H1 (cell line): ENCODE measurements around the gene DNAH1. TPM values are rescaled to one million over a fixed set of nuclear protein-coding genes. Genes with fewer than 3 reads are reported as not detected.

Experiments
- CTCF ChIA-PET: fragments of 300-600 bp; sonication (Branson Sonifier 250); formaldehyde crosslinking; loops from one replicate; lab custom pipeline; 2021; ENCODE audit not compliant: partially characterized antibody; lab: Charles Lee
- POLR2A ChIA-PET: fragments of 300-600 bp; sonication (Branson Sonifier 250); formaldehyde crosslinking; loops from one replicate; lab custom pipeline; 2021; ENCODE audit warnings: inconsistent platforms; ENCODE audit not compliant: partially characterized antibody; lab: Charles Lee
- DNase-seq, 2 experiments: peaks; one replicate each; pipeline versions ENCODE4 v3.0.0 to v3.0.0-alpha.2; 2010 to 2022; ENCODE audit warnings: low spot score in 2 of 2, low read depth in 1 of 2, mixed read lengths in 1 of 2
- FAIRE-seq: peaks from 2 replicates; lab custom pipeline; 2011; peaks lifted over from hg19 to GRCh38; lab: Jason Lieb, UNC
- H2AFZ ChIP-seq: 2 replicates; pipeline ENCODE4 v1.8.1; 2012; ENCODE audit warnings: low read length, inconsistent platforms
- H2AK5ac ChIP-seq: 2 replicates; pipeline ENCODE4 v1.6.1; 2013; ENCODE audit warnings: low read depth, low read length
- H2BK120ac ChIP-seq: replicated peaks from 2 replicates; pipeline ENCODE3; 2013; ENCODE audit warnings: low read depth, low read length, inconsistent platforms
- H2BK12ac ChIP-seq: 2 replicates; pipeline ENCODE4 v1.6.1; 2013; ENCODE audit warnings: low read depth, low read length
- H2BK15ac ChIP-seq: 2 replicates; pipeline ENCODE4 v1.6.1; 2013; ENCODE audit warnings: low read length
- H2BK20ac ChIP-seq: 2 replicates; pipeline ENCODE4 v1.6.1; 2013; ENCODE audit warnings: low read length
- H2BK5ac ChIP-seq: 2 replicates; pipeline ENCODE4 v1.6.1; 2013; ENCODE audit warnings: low read depth, low read length
- H3K14ac ChIP-seq: 2 replicates; pipeline ENCODE4 v1.6.1; 2013; ENCODE audit warnings: inconsistent platforms; ENCODE audit not compliant: insufficient read length
- H3K18ac ChIP-seq: 2 replicates; pipeline ENCODE4 v1.6.1; 2013; ENCODE audit warnings: low read length; ENCODE audit errors: extremely low read depth
- H3K23ac ChIP-seq: 2 replicates; pipeline ENCODE4 v1.6.1; 2013; ENCODE audit warnings: inconsistent platforms; ENCODE audit not compliant: insufficient read length
- H3K23me2 ChIP-seq: 2 replicates; pipeline ENCODE4 v1.6.1; 2013; ENCODE audit warnings: low read depth, low read length
- H3K27ac ChIP-seq: 2 replicates; pipeline ENCODE4 v1.6.1; 2011; ENCODE audit warnings: low read depth, low read length, inconsistent platforms
- H3K27me3 ChIP-seq, 4 experiments: replicated peaks in 1 of 4; 1 replicate in 1 of 4; 2 replicates in 3 of 4; pipeline versions ENCODE4 v1.6.1 to v1.8.1; 2011 to 2013; ENCODE audit warnings: low read length in 3 of 4, mild to moderate bottlenecking in 3 of 4, inconsistent platforms in 2 of 4, mixed read lengths in 2 of 4, moderate library complexity in 1 of 4; ENCODE audit not compliant: control insufficient read depth in 3 of 4, insufficient read depth in 3 of 4; ENCODE audit errors: extremely low read depth in 1 of 4
- H3K36me3 ChIP-seq, 4 experiments: 2 replicates each; pipeline versions ENCODE4 v1.6.1 to v1.8.1; 2011 to 2013; ENCODE audit warnings: mild to moderate bottlenecking in 4 of 4, low read length in 3 of 4, moderate library complexity in 2 of 4, control low read depth in 1 of 4, inconsistent platforms in 1 of 4; ENCODE audit not compliant: insufficient read depth in 4 of 4, control insufficient read depth in 2 of 4
- H3K4ac ChIP-seq: replicated peaks from 2 replicates; pipeline ENCODE3; 2013; ENCODE audit warnings: low read length, low read depth, mixed read lengths, inconsistent platforms; ENCODE audit not compliant: insufficient read length
- H3K4me1 ChIP-seq, 4 experiments: replicated peaks in 1 of 4; 1 replicate in 1 of 4; 2 replicates in 3 of 4; pipeline versions ENCODE4 v1.6.1 to v1.8.1; 2011 to 2013; ENCODE audit warnings: low read length in 3 of 4, inconsistent platforms in 2 of 4, mixed read lengths in 1 of 4; ENCODE audit not compliant: insufficient read depth in 4 of 4, control insufficient read depth in 3 of 4
- H3K4me2 ChIP-seq, 2 experiments: 2 replicates each; pipeline versions ENCODE4 v1.6.1 to v1.8.1; 2011 to 2013; ENCODE audit warnings: low read depth in 2 of 2, low read length in 2 of 2, control low read depth in 1 of 2, inconsistent platforms in 1 of 2, mild to moderate bottlenecking in 1 of 2; ENCODE audit not compliant: insufficient read depth in 1 of 2
- H3K4me3 ChIP-seq, 4 experiments: fragments of 200-600, 300-600 bp in 1 of 4; sonication (generic), shearing (Covaris generic), sonication (Bioruptor Twin) in 1 of 4; 2 replicates each; pipeline versions ENCODE4 v1.5.1 to v1.8.1; 2011 to 2016; ENCODE audit warnings: low read length in 4 of 4, low read depth in 3 of 4, control low read depth in 2 of 4, inconsistent platforms in 2 of 4, mild to moderate bottlenecking in 2 of 4, mixed read lengths in 1 of 4, moderate library complexity in 1 of 4; ENCODE audit not compliant: insufficient read depth in 2 of 4; ENCODE audit errors: extremely low read depth in 1 of 4
- H3K56ac ChIP-seq: replicated peaks from 2 replicates; pipeline ENCODE3; 2013; ENCODE audit warnings: low read depth, mild to moderate bottlenecking, mixed read lengths, low read length, inconsistent platforms; ENCODE audit not compliant: insufficient read length
- H3K79me1 ChIP-seq: 2 replicates; pipeline ENCODE4 v1.6.1; 2013; ENCODE audit warnings: low read depth, low read length, control low read depth
- H3K79me2 ChIP-seq, 2 experiments: 2 replicates each; pipeline versions ENCODE4 v1.6.1 to v1.8.1; 2012 to 2013; ENCODE audit warnings: low read length in 2 of 2, mild to moderate bottlenecking in 2 of 2, inconsistent platforms in 1 of 2; ENCODE audit not compliant: insufficient read depth in 2 of 2, control insufficient read depth in 1 of 2
- H3K9ac ChIP-seq, 4 experiments: replicated peaks in 1 of 4; 1 replicate in 1 of 4; 2 replicates in 3 of 4; pipeline versions ENCODE4 v1.6.1 to v1.8.1; 2011 to 2013; ENCODE audit warnings: low read depth in 3 of 4, low read length in 3 of 4, control low read depth in 2 of 4, mild to moderate bottlenecking in 2 of 4, moderate library complexity in 2 of 4, inconsistent platforms in 1 of 4; ENCODE audit errors: extremely low read depth in 1 of 4
- H3K9me3 ChIP-seq, 2 experiments: 2 replicates each; pipeline versions ENCODE4 v1.6.1 to v1.8.1; 2012 to 2013; ENCODE audit warnings: mild to moderate bottlenecking in 2 of 2, moderate library complexity in 2 of 2, control low read depth in 1 of 2, inconsistent platforms in 1 of 2, low read depth in 1 of 2, low read length in 1 of 2, mixed read lengths in 1 of 2; ENCODE audit not compliant: insufficient read depth in 2 of 2
- H4K20me1 ChIP-seq, 2 experiments: replicated peaks in 1 of 2; 2 replicates each; pipeline versions ENCODE3 to v1.8.1; 2011 to 2013; ENCODE audit warnings: inconsistent platforms in 2 of 2, low read length in 2 of 2, mild to moderate bottlenecking in 1 of 2; ENCODE audit not compliant: insufficient read depth in 2 of 2, control insufficient read depth in 1 of 2
- H4K5ac ChIP-seq: 2 replicates; pipeline ENCODE4 v1.6.1; 2013; ENCODE audit warnings: low read length, low read depth, mixed read lengths, inconsistent platforms; ENCODE audit not compliant: insufficient read length
- H4K8ac ChIP-seq: 2 replicates; pipeline ENCODE4 v1.8.0; 2013; ENCODE audit warnings: mild to moderate bottlenecking, moderate library complexity, low read length, inconsistent platforms; ENCODE audit not compliant: insufficient read depth; ENCODE audit errors: extremely low read depth
- H4K91ac ChIP-seq: replicated peaks from 2 replicates; pipeline ENCODE3; 2013; ENCODE audit warnings: low read length, mixed read lengths, inconsistent platforms; ENCODE audit not compliant: insufficient read length
- BCL11A ChIP-seq, 2 experiments: IDR thresholded peaks; one replicate each; pipeline ENCODE4 v1.6.1; 2011; ENCODE audit warnings: low read depth in 2 of 2, low read length in 2 of 2, mild to moderate bottlenecking in 2 of 2
- CTBP2 ChIP-seq: IDR thresholded peaks from 2 replicates; pipeline ENCODE4 v1.7.0; 2011; ENCODE audit warnings: borderline replicate concordance, mild to moderate bottlenecking, moderate library complexity, mixed read lengths, low read length; ENCODE audit not compliant: insufficient read depth, insufficient read length
- FOSL1 ChIP-seq: IDR thresholded peaks from 2 replicates; pipeline ENCODE4 v1.6.1; 2011; ENCODE audit warnings: mild to moderate bottlenecking, low read depth, low read length, moderate library complexity; ENCODE audit not compliant: insufficient read depth
- GABPA ChIP-seq: IDR thresholded peaks from 2 replicates; pipeline ENCODE4 v1.6.1; 2011; ENCODE audit warnings: mild to moderate bottlenecking, low read length, moderate library complexity, borderline replicate concordance; ENCODE audit not compliant: insufficient read depth
- GTF2F1 ChIP-seq: IDR thresholded peaks from 2 replicates; pipeline ENCODE4 v1.6.1; 2012; ENCODE audit warnings: low read depth, low read length, improper control_type of control experiment, borderline replicate concordance
- HDAC2 ChIP-seq, 2 experiments: fragments of 300-600 bp in 1 of 2; sonication (generic) in 1 of 2; IDR thresholded peaks; 2 replicates each; pipeline ENCODE4 v1.6.1; 2011 to 2012; ENCODE audit warnings: low read depth in 2 of 2, low read length in 2 of 2, mild to moderate bottlenecking in 2 of 2, moderate library complexity in 2 of 2, borderline replicate concordance in 1 of 2, inconsistent platforms in 1 of 2
- HDAC6 ChIP-seq: IDR thresholded peaks from one replicate; pipeline ENCODE4 v1.7.1; 2012; ENCODE audit warnings: low read depth, mild to moderate bottlenecking, inconsistent platforms, low read length, moderate library complexity
- KDM1A ChIP-seq: fragments of 200-600, 300-600 bp; sonication (generic); IDR thresholded peaks from 2 replicates; pipeline ENCODE4 v1.7.1; 2016; ENCODE audit warnings: mild to moderate bottlenecking, low read length, borderline replicate concordance
- MAFK ChIP-seq: IDR thresholded peaks from 2 replicates; pipeline ENCODE4 v1.6.1; 2012; ENCODE audit warnings: low read depth, mild to moderate bottlenecking, improper control_type of control experiment, low read length
- PHF8 ChIP-seq: fragments of 200-600 bp; sonication (generic); conservative IDR thresholded peaks from 2 replicates; pipeline ENCODE4 v1.7.1; 2012; ENCODE audit warnings: low read depth, mild to moderate bottlenecking, inconsistent platforms, low read length, moderate library complexity
- RNF2 ChIP-seq: fragments of 200-900, 300-1000 bp; sonication (generic); IDR thresholded peaks from 2 replicates; pipeline ENCODE4 v1.7.1; 2016; ENCODE audit warnings: borderline replicate concordance, low read depth, mild to moderate bottlenecking, antibody characterized with exemption, low read length; ENCODE audit not compliant: poor library complexity, severe bottlenecking; ENCODE audit errors: missing control alignments
- SRF ChIP-seq: IDR thresholded peaks from 2 replicates; pipeline ENCODE4 v1.6.1; 2011; ENCODE audit warnings: mild to moderate bottlenecking, low read depth, low read length, moderate library complexity
- ZNF274 ChIP-seq: IDR thresholded peaks from 2 replicates; pipeline ENCODE4 v1.7.0; 2012; ENCODE audit warnings: low read length, borderline replicate concordance; ENCODE audit errors: extremely low read depth
- WGBS, 2 experiments: shearing (Covaris generic) in 1 of 2; methylation state at CpG; one replicate each; pipeline versions ENCODE4 v1.1.6 to v1.1.7; 2013 to 2015; ENCODE audit warnings: low lambda C conversion rate in 2 of 2, mixed read lengths in 2 of 2, inconsistent platforms in 1 of 2, low coverage in 1 of 2, missing lambda C conversion rate in 1 of 2; ENCODE audit not compliant: insufficient replicate concordance in 2 of 2, insufficient coverage in 1 of 2, insufficient read length in 1 of 2; ENCODE audit errors: extremely low coverage in 1 of 2, missing lambda C conversion rate in 1 of 2; 5-methylcytosine and 5-hydroxymethylcytosine counted together
- polyA plus RNA-seq, 7 experiments: library from polyadenylated mRNA; depleted of rRNA in 3 of 7; stranded (reverse) in 5 of 7; unstranded in 2 of 7; fragments of >200 nt in 5 of 7; fragments of 200-250 nt in 2 of 7; gene quantifications; 1 replicate in 5 of 7; 2 replicates in 1 of 7; 4 replicates in 1 of 7; pipeline versions ENCODE4 v1.2.1 to v1.2.3, GENCODE V29; 2011 to 2013; ENCODE audit warnings: missing spikeins in 2 of 7, mixed read lengths in 2 of 7
- total RNA-seq: library from RNA; stranded (reverse); fragmentation: NEBNext Ultra II Directional; extraction: Animal tissue kit (Norgen Biotek cat#: 25700); gene quantifications from 2 replicates; pipeline ENCODE4 v1.2.1, GENCODE V29; 2021

DNAH1 gene
- total and polyA plus RNA-seq, 2 of the 8 experiments (the other 6 are each of a cell fraction or from before 2014, with no cell fraction given) = 1.0 to 1.5 TPM

DNA sequence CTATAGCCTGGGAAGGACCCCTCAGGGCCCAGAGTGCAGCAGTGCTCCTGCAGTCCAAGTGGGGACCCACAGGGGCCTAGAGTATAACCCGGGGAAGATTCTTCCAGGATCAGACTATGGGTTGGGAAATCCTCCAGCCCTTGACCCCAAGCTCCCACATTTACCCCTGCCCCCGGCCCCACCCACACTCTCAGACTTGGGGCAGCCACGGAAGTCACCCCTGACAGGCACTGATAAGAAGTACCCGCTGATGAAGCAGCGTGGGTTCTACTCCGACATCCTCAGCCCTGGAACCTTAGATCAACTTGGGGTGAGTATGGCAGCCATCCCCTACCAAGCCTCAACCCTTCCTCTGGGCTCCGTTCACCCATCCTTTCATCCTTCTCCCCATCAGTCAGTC, 6.3 kb downstream of the DNAH1 start:
- H2BK5ac ChIP-seq = no peak overlapping the region
- CTCF ChIA-PET = interaction anchor here (0.6 to 1.5 kb wide), 3 partner anchors 17 to 63 kb away, joined by 3 to 4 read pairs (median 3); partner anchors contain the start of gene GLYCTK
- H2BK20ac ChIP-seq = no peak overlapping the region
- TF ChIP-seq RNF2 (no peak), FOSL1 (no peak), BCL11A (IDR thresholded peaks at IDR 0.05; ENCODE audit: low read depth in 2 of 2, low read length in 2 of 2) (no peak), ZNF274 (no peak), GTF2F1 (no peak), PHF8 (no peak), MAFK (no peak), CTBP2 (no peak), SRF (no peak), HDAC2 (IDR thresholded peaks at IDR 0.05; ENCODE audit: borderline replicate concordance in 1 of 2, low read depth in 2 of 2, low read length in 2 of 2) (no peak), HDAC6 (no peak), KDM1A (no peak), GABPA (no peak)

More for the DNA sequence above, 6.3 kb downstream of the DNAH1 start:
- Histone ChIP-seq H3K56ac (no peak overlapping the region), H3K27ac (no peak overlapping the region), H3K18ac (no peak overlapping the region), H4K91ac (no peak overlapping the region), H3K4me1 (no peaks in the 10 kb centered on the region; a peak in 3 of 7 replicates), H3K4ac (no peak overlapping the region), H3K4me2 (no peak overlapping the region), H3K36me3 (no peaks in the 10 kb centered on the region), H3K9ac (no peak overlapping the region), H3K27me3 (peaks cover 0 to 12% (median 9%) of the 10 kb centered on the region in 4 experiments; a peak in 4 of 7 replicates), H3K4me3 (no peak overlapping the region), H2BK15ac (no peak overlapping the region), H3K9me3 (no peaks in the 10 kb centered on the region), H4K5ac (no peak overlapping the region), H2BK120ac (no peak overlapping the region), H2BK12ac (no peak overlapping the region), H3K14ac (no peak overlapping the region), H3K79me2 (no peaks in the 10 kb centered on the region), H3K23me2 (peaks cover 1% of the 10 kb centered on the region; the same call in 1 of the 2 replicates), H4K8ac (no peak overlapping the region), H4K20me1 (no peaks in the 10 kb centered on the region), H3K79me1 (no peaks in the 10 kb centered on the region; the same call in 1 of the 2 replicates), H2AFZ (no peak overlapping the region), H3K23ac (no peak overlapping the region), H2AK5ac (no peak overlapping the region)
- POLR2A ChIA-PET = interaction anchor here (1.5 to 2.0 kb wide), 2 partner anchors 10 to 11 kb away, joined by 4 read pairs; no protein-coding TSS in a partner anchor
- FAIRE-seq = no peak
- DNase-seq = no peak
- 86% methylated on average over 7 of the region's 7 CpGs; no CpG with 5 or more reads in 1 of the 2 experiments for WGBS, 2 experiments
